GM23248 (cell line): Measurements from ENCODE around the gene MYRFL. TPM values are rescaled to one million over a fixed set of nuclear protein-coding genes. Genes with fewer than 3 reads are reported as not detected.
"Not testable (repeated sequence)": the region's sequence is repeated elsewhere in the genome, so short reads cannot be mapped to it uniquely, and the experiment has no call there.

Source experiments
- DNase-seq: peaks from one replicate; pipeline ENCODE4 v3.0.0-alpha.2; 2015
- H2AFZ ChIP-seq: fragments of 200-600 bp; sonication (generic); 2 replicates; pipeline ENCODE4 v1.6.1; 2016; ENCODE audit warnings: antibody characterized with exemption
- H3F3A ChIP-seq: fragments of 200-600 bp; sonication (generic); 2 replicates; pipeline ENCODE4 v1.6.1; 2016; ENCODE audit warnings: mild to moderate bottlenecking, antibody characterized with exemption, mixed run types; ENCODE audit not compliant: insufficient read depth
- H3K27ac ChIP-seq: fragments of 200-600 bp; sonication (generic); 2 replicates; pipeline ENCODE4 v1.5.1; 2016; ENCODE audit warnings: mild to moderate bottlenecking
- H3K27me3 ChIP-seq: fragments of 200-600 bp; sonication (generic); replicated peaks from 2 replicates; pipeline ENCODE4 v1.6.1; 2016; ENCODE audit warnings: mild to moderate bottlenecking; ENCODE audit not compliant: insufficient read depth
- H3K36me3 ChIP-seq: fragments of 200-600 bp; sonication (generic); 2 replicates; pipeline ENCODE4 v1.6.1; 2016; ENCODE audit warnings: low read depth, mild to moderate bottlenecking
- H3K4me1 ChIP-seq: fragments of 200-600 bp; sonication (generic); 2 replicates; pipeline ENCODE4 v1.6.1; 2016; ENCODE audit warnings: mild to moderate bottlenecking; ENCODE audit not compliant: insufficient read depth
- H3K4me2 ChIP-seq: fragments of 200-600 bp; sonication (generic); one replicate; pipeline ENCODE4 v1.6.1; 2016; ENCODE audit warnings: mild to moderate bottlenecking; ENCODE audit not compliant: unreplicated experiment
- H3K4me3 ChIP-seq: fragments of 200-600 bp; sonication (generic); 2 replicates; pipeline ENCODE4 v1.5.1; 2016; ENCODE audit warnings: mild to moderate bottlenecking
- H3K79me2 ChIP-seq: fragments of 200-600 bp; sonication (generic); 2 replicates; pipeline ENCODE4 v1.6.1; 2016; ENCODE audit warnings: mild to moderate bottlenecking; ENCODE audit not compliant: insufficient read depth
- H3K9ac ChIP-seq: fragments of 200-600 bp; sonication (generic); 2 replicates; pipeline ENCODE4 v1.6.1; 2016; ENCODE audit warnings: mild to moderate bottlenecking
- H3K9me2 ChIP-seq: fragments of 200-600 bp; sonication (generic); 2 replicates; pipeline ENCODE4 v1.6.1; 2016; ENCODE audit warnings: mixed run types, mild to moderate bottlenecking, moderate library complexity; ENCODE audit not compliant: insufficient read depth
- H3K9me3 ChIP-seq: fragments of 200-600 bp; sonication (generic); one replicate; pipeline ENCODE4 v1.6.1; 2017; ENCODE audit warnings: low read depth
- H4K20me1 ChIP-seq: fragments of 200-600 bp; sonication (generic); 2 replicates; pipeline ENCODE4 v1.6.0; 2016; ENCODE audit not compliant: insufficient read depth
- EZH2 ChIP-seq: fragments of 200-600 bp; sonication (generic); IDR thresholded peaks from 2 replicates; pipeline ENCODE4 v1.6.1; 2018; ENCODE audit warnings: antibody characterized with exemption, mild to moderate bottlenecking; ENCODE audit not compliant: insufficient read depth, poor library complexity, severe bottlenecking
- EZH2phosphoT487 ChIP-seq: fragments of 200-600 bp; sonication (generic); IDR thresholded peaks from 2 replicates; pipeline ENCODE4 v1.6.1; 2018; ENCODE audit warnings: antibody characterized with exemption, moderate library complexity, mild to moderate bottlenecking, low read depth; ENCODE audit not compliant: insufficient read depth
- WGBS, 2 experiments: methylation state at CpG; one replicate each; pipeline ENCODE4 v1.1.6; 2015 to 2017; ENCODE audit warnings: low lambda C conversion rate in 2 of 2, low coverage in 1 of 2; ENCODE audit errors: missing lambda C conversion rate in 2 of 2; 5-methylcytosine and 5-hydroxymethylcytosine counted together
- in situ Hi-C: fragments of 300-500 bp; cut with MboI; formaldehyde crosslinking; loops from 2 replicates; pipeline ENCODE4 v1.15.0; 2020
- polyA plus RNA-seq: library from polyadenylated mRNA; unstranded; fragments of >200 nt; fragmentation: Nextera tagmentation; extraction: Ambion mirVana; gene quantifications from 2 replicates; pipeline ENCODE4 v1.2.1, GENCODE V29; 2016
- total RNA-seq: library from RNA; depleted of rRNA; stranded (reverse); fragments of >200 nt; shearing (Covaris generic); gene quantifications from 2 replicates; pipeline ENCODE4 v1.2.3, GENCODE V29; 2014; rRNA removed

Gene MYRFL
- total RNA-seq (not detected in 2 replicates), polyA plus RNA-seq (not detected in 2 replicates)

GRCh38 chr12:69824966-69825560 lies at the start of gene MYRFL:
Gene MYRFL (plus strand): TSS chr12:69825227. CDS start chr12:69825518, 291 bp downstream.
- no peaks in the 10 kb centered on the region for H3K9me2 ChIP-seq
- no peak within 1 kb of the TSS for H3K4me2 ChIP-seq
- in situ Hi-C loops, result no loop called here
- no peak for DNase-seq
- no peaks in the 10 kb centered on the region; the same call in 1 of the 2 replicates for H3K4me1 ChIP-seq
- no peak within 1 kb of the TSS for H3K27ac ChIP-seq
- no peaks in the 10 kb centered on the region for H4K20me1 ChIP-seq
- no peaks in the 10 kb centered on the region for H3K36me3 ChIP-seq
- H3F3A ChIP-seq, result no peaks in the 10 kb centered on the region
- H3K79me2 ChIP-seq, result no peaks in the 10 kb centered on the region
- H2AFZ ChIP-seq, result no peak within 1 kb of the TSS
- WGBS, 2 experiments, result 57 to 58% methylated on average over 5 of the region's 5 CpGs
- H3K4me3 ChIP-seq, result no peak within 1 kb of the TSS
- no peaks in the 10 kb centered on the region for H3K9me3 ChIP-seq
- no peak for TF ChIP-seq EZH2
- no peak for TF ChIP-seq EZH2phosphoT487
- H3K9ac ChIP-seq, result no peak within 1 kb of the TSS
- H3K27me3 ChIP-seq, result peaks cover 11% of the 10 kb centered on the region

GRCh38 chr12:69779928-69780327 lies 45.1 kb upstream of the MYRFL start:
- Histone ChIP-seq H3K4me2 (no peak overlapping the region), H3K27me3 (no peaks in the 10 kb centered on the region), H3F3A (no peaks in the 10 kb centered on the region), H3K9me2 (no peaks in the 10 kb centered on the region), H3K36me3 (no peaks in the 10 kb centered on the region), H3K4me1 (no peaks in the 10 kb centered on the region), H3K9me3 (no peaks in the 10 kb centered on the region), H3K9ac (no peak overlapping the region), H3K27ac (no peak overlapping the region), H4K20me1 (no peaks in the 10 kb centered on the region), H2AFZ (no peak overlapping the region), H3K4me3 (no peak overlapping the region), H3K79me2 (no peaks in the 10 kb centered on the region)
- 28 to 29% methylated on average over 7 of the region's 7 CpGs for WGBS, 2 experiments
- in situ Hi-C loops, result no loop called here
- peak; percentile 40 for DNase-seq
- TF ChIP-seq EZH2phosphoT487, result no peak

GRCh38 chr12:69783365-69783764 lies 41.7 kb upstream of the MYRFL start:
- H3K79me2 ChIP-seq, result no peaks in the 10 kb centered on the region
- no peak overlapping the region for H3K9ac ChIP-seq
- no peaks in the 10 kb centered on the region for H3K9me2 ChIP-seq
- H3K9me3 ChIP-seq, result no peaks in the 10 kb centered on the region
- no peak for TF ChIP-seq EZH2phosphoT487
- TF ChIP-seq EZH2, result no peak
- H4K20me1 ChIP-seq, result no peaks in the 10 kb centered on the region
- no peak overlapping the region for H3K4me3 ChIP-seq
- no peak overlapping the region for H2AFZ ChIP-seq
- H3K4me2 ChIP-seq, result no peak overlapping the region
- in situ Hi-C loops, result no loop called here
- H3K4me1 ChIP-seq, result no peaks in the 10 kb centered on the region
- H3K27me3 ChIP-seq, result no peaks in the 10 kb centered on the region
- H3K36me3 ChIP-seq, result no peaks in the 10 kb centered on the region
- DNase-seq, result no peak
- H3F3A ChIP-seq, result no peaks in the 10 kb centered on the region
- H3K27ac ChIP-seq, result no peak overlapping the region
- 66 to 70% methylated on average over 6 of the region's 6 CpGs for WGBS, 2 experiments

DNA sequence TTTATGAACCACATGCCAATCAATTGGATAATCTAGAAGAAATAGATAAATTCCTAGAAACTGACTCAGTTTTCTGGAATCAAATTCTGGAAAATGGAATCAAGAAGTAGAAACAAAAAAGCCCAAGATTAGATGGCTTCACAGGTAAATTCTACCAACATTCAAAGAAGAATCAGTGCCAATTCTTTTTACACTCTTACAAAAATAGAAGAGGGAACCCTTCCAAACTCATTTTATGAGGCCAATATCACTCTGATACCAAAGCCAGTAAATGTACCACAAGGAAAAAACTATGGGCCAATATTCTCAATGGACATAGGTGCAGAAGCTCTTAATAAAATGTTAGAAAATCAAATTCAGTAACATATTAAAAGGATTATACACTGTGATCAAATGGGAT lies 35.7 kb upstream of the MYRFL start:
- no peaks in the 10 kb centered on the region for H3K9me2 ChIP-seq
- no peak for DNase-seq
- H3K27me3 ChIP-seq, result no peaks in the 10 kb centered on the region
- no peaks in the 10 kb centered on the region for H3F3A ChIP-seq
- no peaks in the 10 kb centered on the region for H3K9me3 ChIP-seq
- H3K4me1 ChIP-seq, result no peaks in the 10 kb centered on the region
- H3K4me2 ChIP-seq, result no peak overlapping the region
- in situ Hi-C loops, result no loop called here
- TF ChIP-seq EZH2phosphoT487, result no peak
- H3K9ac ChIP-seq, result no peak overlapping the region
- no peak overlapping the region for H3K4me3 ChIP-seq
- no peak overlapping the region for H3K27ac ChIP-seq
- no peaks in the 10 kb centered on the region for H4K20me1 ChIP-seq
- no peak overlapping the region for H2AFZ ChIP-seq
- H3K79me2 ChIP-seq, result no peaks in the 10 kb centered on the region
- H3K36me3 ChIP-seq, result no peaks in the 10 kb centered on the region

DNA sequence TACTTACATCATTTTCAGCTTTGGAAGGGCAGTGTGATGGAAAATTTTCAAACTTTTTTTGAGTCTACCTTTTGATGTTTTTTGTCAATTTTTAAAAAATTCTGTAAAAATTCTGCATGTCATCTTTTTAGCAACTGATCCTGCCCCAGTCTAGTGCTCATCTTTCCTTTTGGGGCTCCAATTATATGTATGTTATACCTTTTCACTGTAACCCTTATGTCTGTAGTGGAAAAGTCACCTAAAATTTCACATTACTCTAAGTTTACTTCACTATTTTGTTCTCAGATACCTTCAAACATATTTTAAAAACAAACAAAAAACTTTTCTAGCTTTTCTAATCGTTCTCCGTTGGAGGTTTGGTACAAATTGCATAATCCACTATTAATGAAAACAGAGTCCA lies 32.5 kb upstream of the MYRFL start:
- no peaks in the 10 kb centered on the region for H3K27me3 ChIP-seq
- no peaks in the 10 kb centered on the region for H3K9me2 ChIP-seq
- no peak for DNase-seq
- in situ Hi-C loops, result no loop called here
- H4K20me1 ChIP-seq, result no peaks in the 10 kb centered on the region
- WGBS, 2 experiments, result 87 to 90% methylated on average over 2 of the region's 2 CpGs
- H2AFZ ChIP-seq, result no peak overlapping the region
- H3K36me3 ChIP-seq, result no peaks in the 10 kb centered on the region
- no peak overlapping the region for H3K4me2 ChIP-seq
- TF ChIP-seq EZH2phosphoT487, result no peak
- TF ChIP-seq EZH2, result no peak
- no peak overlapping the region for H3K4me3 ChIP-seq
- no peaks in the 10 kb centered on the region for H3F3A ChIP-seq
- H3K9ac ChIP-seq, result no peak overlapping the region
- H3K9me3 ChIP-seq, result no peaks in the 10 kb centered on the region
- no peaks in the 10 kb centered on the region for H3K4me1 ChIP-seq
- no peaks in the 10 kb centered on the region for H3K79me2 ChIP-seq
- H3K27ac ChIP-seq, result no peak overlapping the region

DNA sequence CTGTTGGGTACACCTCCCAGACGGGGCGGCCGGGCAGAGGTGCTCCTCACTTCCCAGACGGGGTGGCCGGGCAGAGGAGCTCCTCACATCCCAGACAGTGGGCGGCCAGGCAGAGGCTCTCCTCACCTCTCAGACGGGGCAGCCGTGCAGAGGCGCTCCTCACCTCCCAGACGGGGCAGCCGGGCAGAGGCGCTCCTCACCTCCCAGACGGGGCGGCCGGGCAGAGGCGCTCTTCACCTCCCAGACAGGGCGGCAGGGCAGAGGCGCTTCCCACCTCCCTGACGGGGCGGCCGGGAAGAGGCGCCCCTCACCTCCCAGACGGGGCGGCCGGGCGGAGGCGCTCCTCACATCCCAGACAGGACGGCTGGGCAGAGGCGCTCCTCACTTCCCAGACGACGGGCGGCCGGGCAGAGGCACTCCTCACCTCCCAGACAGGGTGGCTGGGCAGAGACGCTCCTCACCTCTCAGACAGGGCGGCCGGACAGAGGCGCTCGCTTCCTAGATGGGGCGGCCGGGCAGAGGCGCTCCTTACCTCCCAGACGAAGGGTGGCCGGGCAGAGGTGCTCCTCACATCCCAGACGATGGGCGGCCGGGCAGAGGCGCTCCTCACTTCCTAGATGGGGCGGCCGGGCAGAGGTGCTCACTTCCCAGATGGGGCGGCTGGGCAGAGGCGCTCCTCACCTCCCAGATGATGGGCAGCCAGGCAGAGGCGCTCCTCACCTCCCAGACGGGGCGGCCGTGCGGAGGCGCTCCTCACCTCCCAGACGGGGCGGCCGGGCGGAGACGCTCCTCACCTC lies 17.7 kb upstream of the MYRFL start:
- H2AFZ ChIP-seq, H3K9me3 ChIP-seq, H3K9ac ChIP-seq, H3K79me2 ChIP-seq, H3K27me3 ChIP-seq, H3F3A ChIP-seq, DNase-seq, H3K9me2 ChIP-seq, H3K4me2 ChIP-seq, H3K36me3 ChIP-seq, H4K20me1 ChIP-seq, H3K4me1 ChIP-seq, H3K4me3 ChIP-seq, H3K27ac ChIP-seq, in situ Hi-C loops: not testable (repeated sequence)
- WGBS, 2 experiments, result 80 to 85% methylated on average over 9 to 62 of the region's 62 CpGs
